Upper lobe of left lung (tissue), 4 donors: ENCODE data around the gene RNF10.
"Not testable (repeated sequence)": the region's sequence is repeated elsewhere in the genome, so short reads cannot be mapped to it uniquely, and the experiment has no call there.

Experiments
- CTCF ChIP-seq, 6 experiments: fragments of 450-650 bp in 4 of 6; fragments of 200-600 bp in 2 of 6; sonication (generic) in 2 of 6; IDR thresholded peaks; one replicate each; pipeline ENCODE4 v1.5.1; 2016 to 2019; ENCODE audit warnings: antibody characterized with exemption in 6 of 6
- EP300 ChIP-seq, 4 donors: sonication (generic); formaldehyde crosslinking; IDR thresholded peaks; one replicate each; pipeline ENCODE4 v1.5.1; 2017; ENCODE audit warnings: antibody characterized with exemption in 4 of 4, control low read depth in 2 of 4
- POLR2A ChIP-seq, 4 donors: fragments of 450-650 bp; IDR thresholded peaks; one replicate each; pipeline ENCODE4 v1.5.1; 2016 to 2017; ENCODE audit warnings: antibody characterized with exemption in 4 of 4, mild to moderate bottlenecking in 2 of 4
- POLR2AphosphoS5 ChIP-seq, 2 donors: sonication (generic); formaldehyde crosslinking; IDR thresholded peaks; one replicate each; pipeline ENCODE4 v1.5.1; 2017; ENCODE audit warnings: antibody characterized with exemption in 2 of 2

- not testable (repeated sequence) for TF ChIP-seq CTCF, EP300, POLR2AphosphoS5, POLR2A (IDR thresholded peaks at IDR 0.05)
These were observed 83.6 kb downstream of the RNF10 start for GRCh38 chr12:120617767-120618166.
